Body of pancreas (tissue), 4 donors: ENCODE data around the gene ANKH. TPM values are rescaled to one million over a fixed set of nuclear protein-coding genes. Genes with fewer than 3 reads are reported as not detected.

ENCODE experiments used
- ATAC-seq: fragments of 150-250 bp; one replicate; pipeline ENCODE4 v1.9.1; 2016
- DNase-seq, 4 donors: peaks; one replicate each; pipeline ENCODE4 v3.0.0-alpha.2; 2019
- H3K27ac ChIP-seq, 4 donors: fragments of 200-600 bp; sonication (generic); 1 replicate in 3 of 4; 2 replicates in 1 of 4; pipeline versions ENCODE4 v1.5.1 to v1.6.1; 2016 to 2019; ENCODE audit warnings: mild to moderate bottlenecking in 1 of 4, mixed read lengths in 1 of 4, moderate library complexity in 1 of 4
- H3K27me3 ChIP-seq, 2 donors: fragments of 200-600 bp; sonication (generic); one replicate each; pipeline ENCODE4 v1.6.0; 2016; ENCODE audit warnings: mild to moderate bottlenecking in 1 of 2
- H3K36me3 ChIP-seq, 2 donors: fragments of 200-600 bp; sonication (generic); replicated peaks in 1 of 2; 2 replicates each; pipeline ENCODE4 v1.5.1; 2016; ENCODE audit warnings: low read depth in 2 of 2; ENCODE audit not compliant: insufficient read depth in 1 of 2
- H3K4me1 ChIP-seq: fragments of 200-600 bp; sonication (generic); one replicate; pipeline ENCODE4 v1.6.0; 2016
- H3K4me3 ChIP-seq, 2 donors: fragments of 200-600 bp; sonication (generic); 1 replicate in 1 of 2; 2 replicates in 1 of 2; pipeline ENCODE4 v1.5.1; 2016 to 2019
- H3K9me3 ChIP-seq, 3 donors: fragments of 200-600 bp; sonication (generic); 1 replicate in 2 of 3; 2 replicates in 1 of 3; pipeline ENCODE4 v1.5.1; 2016
- CTCF ChIP-seq, 7 experiments: fragments of 450-650 bp in 4 of 7; fragments of 200-600 bp in 3 of 7; sonication (generic) in 3 of 7; IDR thresholded peaks; one replicate each; pipeline ENCODE4 v1.5.1; 2016 to 2019; ENCODE audit warnings: antibody characterized with exemption in 7 of 7
- POLR2A ChIP-seq, 3 donors: fragments of 450-650 bp; IDR thresholded peaks; one replicate each; pipeline ENCODE4 v1.6.1; 2016; ENCODE audit warnings: antibody characterized with exemption in 3 of 3, mild to moderate bottlenecking in 2 of 3
- WGBS, 2 donors: methylation state at CpG; one replicate each; pipeline ENCODE4 v1.1.5; 2017; 5-methylcytosine and 5-hydroxymethylcytosine counted together
- intact Hi-C: fragments of 100-400 bp; cut with DNase I; formaldehyde crosslinking; loops from one replicate; pipeline ENCODE4 v1.15.1; 2023
- microRNA-seq, 2 donors: library from miRNA; unstranded; fragments of <30 nt; microRNA quantifications; one replicate each; pipeline ENCODE4, GENCODE V29; 2016; ENCODE audit warnings: borderline number of aligned reads in 2 of 2, borderline replicate concordance in 2 of 2
- small RNA-seq: library from RNA; depleted of rRNA; stranded (forward); fragments of <200 nt; gene quantifications from one replicate; pipeline ENCODE3, GENCODE V24; 2016
- total RNA-seq, 2 donors: library from RNA; depleted of rRNA; stranded (reverse); fragments of >200 nt; gene quantifications; one replicate each; pipeline ENCODE4 v1.1.0, GENCODE V29; 2016

Gene ANKH
- total RNA-seq, 2 donors from 2014 or later, result 19.1 to 20.5 TPM

GRCh38 chr5:14659821-14660607 lies 211.6 kb downstream of the ANKH start:
- Histone ChIP-seq H3K9me3 (no peaks in the 10 kb centered on the region), H3K4me3 (no peak overlapping the region), H3K27me3 (no peaks in the 10 kb centered on the region), H3K4me1 (peaks cover 11% of the 10 kb centered on the region), H3K27ac (peak overlapping the region in 2 of 4 donors; percentile 14 to 47), H3K36me3 (no peaks in the 10 kb centered on the region)
- DNase-seq, result no peak
- intact Hi-C loops, result no loop called here
- TF ChIP-seq POLR2A (IDR thresholded peaks at IDR 0.05), result no peak
- no peak for TF ChIP-seq CTCF (IDR thresholded peaks at IDR 0.05)
- WGBS, 2 donors, result 69 to 82% methylated on average over 3 of the region's 3 CpGs
- ATAC-seq, result no peak

- H3K27ac ChIP-seq, result no peak overlapping the region
- H3K4me1 ChIP-seq, result no peaks in the 10 kb centered on the region
- WGBS, 2 donors, result 44 to 46% methylated on average over 2 of the region's 2 CpGs
- TF ChIP-seq POLR2A (IDR thresholded peaks at IDR 0.05) (no peak), CTCF (IDR thresholded peaks at IDR 0.05) (no peak)
- H3K27me3 ChIP-seq, result no peaks in the 10 kb centered on the region
- no peaks in the 10 kb centered on the region for H3K9me3 ChIP-seq
- intact Hi-C loops, result no loop called here
- no peaks in the 10 kb centered on the region for H3K36me3 ChIP-seq
- DNase-seq, result no peak
- H3K4me3 ChIP-seq, result no peak overlapping the region
- ATAC-seq, result no peak
Observed at GRCh38 chr5:14656898-14657297, 214.7 kb downstream of the ANKH start.

GRCh38 chr5:14655146-14655741 lies 216.3 kb downstream of the ANKH start:
- Histone ChIP-seq H3K4me3 (no peak overlapping the region), H3K4me1 (no peaks in the 10 kb centered on the region), H3K36me3 (no peaks in the 10 kb centered on the region), H3K9me3 (no peaks in the 10 kb centered on the region), H3K27ac (no peak overlapping the region), H3K27me3 (no peaks in the 10 kb centered on the region)
- intact Hi-C loops, result no loop called here
- no peak for TF ChIP-seq CTCF (IDR thresholded peaks at IDR 0.05)
- no peak for TF ChIP-seq POLR2A (IDR thresholded peaks at IDR 0.05)
- WGBS, 2 donors, result 50 to 59% methylated on average over 4 of the region's 4 CpGs
- no peak for DNase-seq
- ATAC-seq, result no peak

Small RNA genes lying within 50 kb of the gene (microRNA-seq; reads per million reads assigned to microRNA genes)
- 0 reads per million in 2 donors for gene MIR4637

Small RNA genes lying within 50 kb of the gene (small RNA-seq; reads per million reads assigned to genes)
- not detected for gene HNRNPKP5
- not detected for gene MIR4637

Other genes with a start within 250 kb of the ANKH start
- 10 to 100 TPM; 19.7 to 37.6 TPM for gene OTULIN, start 207.1 kb downstream of the ANKH start, total RNA-seq